Measurements from ENCODE around the gene PDE7B.

DNA sequence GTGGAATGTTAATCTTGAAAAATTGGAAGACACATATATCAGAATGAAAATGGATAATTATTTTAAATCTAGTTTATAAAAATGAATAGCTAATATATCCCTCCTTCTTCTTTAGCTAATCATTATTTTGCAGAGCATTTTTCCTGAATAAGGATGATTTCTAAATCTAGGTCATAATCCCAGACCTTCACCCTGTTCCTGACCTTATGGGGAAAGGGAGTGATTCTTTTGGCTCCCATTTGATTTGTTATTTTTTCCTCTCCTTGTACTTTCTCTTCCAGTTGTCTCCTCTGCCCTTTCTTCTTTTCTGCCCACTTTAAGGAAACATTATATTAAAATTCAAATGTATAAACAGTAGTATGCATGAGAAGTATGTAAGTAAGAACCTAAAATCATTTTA is 208.6 kb downstream of the PDE7B start:
- TF ChIP-seq, protein P1, sequence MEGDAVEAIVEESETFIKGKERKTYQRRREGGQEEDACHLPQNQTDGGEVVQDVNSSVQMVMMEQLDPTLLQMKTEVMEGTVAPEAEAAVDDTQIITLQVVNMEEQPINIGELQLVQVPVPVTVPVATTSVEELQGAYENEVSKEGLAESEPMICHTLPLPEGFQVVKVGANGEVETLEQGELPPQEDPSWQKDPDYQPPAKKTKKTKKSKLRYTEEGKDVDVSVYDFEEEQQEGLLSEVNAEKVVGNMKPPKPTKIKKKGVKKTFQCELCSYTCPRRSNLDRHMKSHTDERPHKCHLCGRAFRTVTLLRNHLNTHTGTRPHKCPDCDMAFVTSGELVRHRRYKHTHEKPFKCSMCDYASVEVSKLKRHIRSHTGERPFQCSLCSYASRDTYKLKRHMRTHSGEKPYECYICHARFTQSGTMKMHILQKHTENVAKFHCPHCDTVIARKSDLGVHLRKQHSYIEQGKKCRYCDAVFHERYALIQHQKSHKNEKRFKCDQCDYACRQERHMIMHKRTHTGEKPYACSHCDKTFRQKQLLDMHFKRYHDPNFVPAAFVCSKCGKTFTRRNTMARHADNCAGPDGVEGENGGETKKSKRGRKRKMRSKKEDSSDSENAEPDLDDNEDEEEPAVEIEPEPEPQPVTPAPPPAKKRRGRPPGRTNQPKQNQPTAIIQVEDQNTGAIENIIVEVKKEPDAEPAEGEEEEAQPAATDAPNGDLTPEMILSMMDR (IDR thresholded peaks at IDR 0.05) = no peak
- TF ChIP-seq EZH2 (IDR thresholded peaks at IDR 0.05; ENCODE audit: borderline replicate concordance, insufficient read depth, low read depth, low read length, poor library complexity, severe bottlenecking) = no peak
